ENCODE results near the gene TMEM130. TPM values are rescaled to one million over a fixed set of nuclear protein-coding genes. Genes with fewer than 3 reads are reported as not detected.

Gene TMEM130
- total RNA-seq, 1 experiment from 2014 or later, result 1.7 TPM

- no peaks in the 10 kb centered on the region for H3K4me1 ChIP-seq (ENCODE audit: insufficient read depth, low read length)
- Mint-ChIP-seq H3K27ac (no peak overlapping the region), H3K9me3 (no peaks in the 10 kb centered on the region)
Measured at GRCh38 chr7:98862203-98862602, 7.6 kb downstream of the TMEM130 start.

More at GRCh38 chr7:98862203-98862602, 7.6 kb downstream of the TMEM130 start:
- H3K4ac ChIP-seq (ENCODE audit: low read depth, low read length), result no peak overlapping the region
- H3K18ac ChIP-seq (ENCODE audit: insufficient read length, low read depth, low read length), result no peak overlapping the region
- no peak overlapping the region for H3K14ac ChIP-seq (ENCODE audit: insufficient read depth, low read length)
- H2BK15ac ChIP-seq (ENCODE audit: low read depth, low read length), result no peak overlapping the region
- no peak overlapping the region for H4K8ac ChIP-seq (replicated peaks; ENCODE audit: insufficient read length, low read depth, low read length)
- no peak overlapping the region for H3K27ac ChIP-seq (ENCODE audit: insufficient read length, low read depth, low read length)
- Mint-ChIP-seq H3K4me1 (peaks cover under 1 to 7% of the 10 kb centered on the region in 2 experiments), H3K4me3 (no peak overlapping the region), H3K36me3 (ENCODE audit: insufficient read depth in 1 of 3, low read depth in 3 of 3) (no peaks in the 10 kb centered on the region), H3K27me3 (ENCODE audit: low read depth) (peaks cover 20% of the 10 kb centered on the region)
- no peak overlapping the region for H3K4me2 ChIP-seq (ENCODE audit: insufficient read depth, insufficient read length, low read length)
- TF ChIP-seq CTCF (conservative IDR thresholded peaks at IDR 0.05), result no peak
- H3K27me3 ChIP-seq (ENCODE audit: insufficient read depth, low read length), result no peaks in the 10 kb centered on the region
- H3K79me2 ChIP-seq (ENCODE audit: insufficient read depth, low read length), result no peaks in the 10 kb centered on the region
- no peaks in the 10 kb centered on the region for H3K23me2 ChIP-seq (ENCODE audit: insufficient read length, low read depth, low read length, poor library complexity, severe bottlenecking)
- H2AK5ac ChIP-seq (ENCODE audit: insufficient read length, low read length), result no peak overlapping the region
- no peak overlapping the region for H2AFZ ChIP-seq (ENCODE audit: low read length)
- no peak overlapping the region for H3T11ph ChIP-seq (ENCODE audit: low read length)
- H2BK12ac ChIP-seq (ENCODE audit: insufficient read length, low read depth, low read length), result no peak overlapping the region
- H3K23ac ChIP-seq (ENCODE audit: insufficient read length, low read depth, low read length), result no peak overlapping the region
- no peak overlapping the region for H2BK120ac ChIP-seq (ENCODE audit: low read depth, low read length, poor library complexity, severe bottlenecking)
- H3K9ac ChIP-seq (ENCODE audit: extremely low read depth, insufficient read length, low read length), result no peak overlapping the region
- no peak overlapping the region for H2BK5ac ChIP-seq (ENCODE audit: insufficient read length, low read length)
- no peak overlapping the region for H2BK20ac ChIP-seq (ENCODE audit: low read depth, low read length, poor library complexity, severe bottlenecking)
- H4K5ac ChIP-seq (ENCODE audit: insufficient read length, low read depth, low read length), result no peak overlapping the region
- H4K20me1 ChIP-seq (ENCODE audit: control insufficient read depth, insufficient read depth, insufficient read length), result no peaks in the 10 kb centered on the region
- H3K56ac ChIP-seq (ENCODE audit: insufficient read length, low read depth, low read length), result no peak overlapping the region
- no peak overlapping the region for H4K91ac ChIP-seq (ENCODE audit: insufficient read length, low read depth, low read length)
- no peak for DNase-seq
- H3K9me3 ChIP-seq (ENCODE audit: control insufficient read depth, low read depth, low read length), result no peaks in the 10 kb centered on the region
- H3K79me1 ChIP-seq (ENCODE audit: insufficient read depth, low read depth, low read length, poor library complexity, severe bottlenecking), result no peaks in the 10 kb centered on the region
- no CpG with 5 or more reads among the region's 4 CpGs for WGBS (ENCODE audit: extremely low coverage, insufficient read length, low lambda C conversion rate)
